ENCODE data around the gene FSD1L. TPM values are rescaled to one million over a fixed set of nuclear protein-coding genes. Genes with fewer than 3 reads are reported as not detected.
"Not testable (repeated sequence)": the region's sequence is repeated elsewhere in the genome, so short reads cannot be mapped to it uniquely, and the experiment has no call there.

FSD1L gene
- total RNA-seq, 1 donor from 2014 or later: 1.2 TPM

GRCh38 chr9:105557804-105558610, 110.2 kb downstream of the FSD1L start, which contains the start of gene FKTN:
Gene FKTN, plus strand, starts transcription at chr9:105558131. Its CDS starts 16,902 bp downstream, at chr9:105575033.
- peak; percentile 92 for DNase-seq (ENCODE audit: low read depth in 2 of 2)

DNA sequence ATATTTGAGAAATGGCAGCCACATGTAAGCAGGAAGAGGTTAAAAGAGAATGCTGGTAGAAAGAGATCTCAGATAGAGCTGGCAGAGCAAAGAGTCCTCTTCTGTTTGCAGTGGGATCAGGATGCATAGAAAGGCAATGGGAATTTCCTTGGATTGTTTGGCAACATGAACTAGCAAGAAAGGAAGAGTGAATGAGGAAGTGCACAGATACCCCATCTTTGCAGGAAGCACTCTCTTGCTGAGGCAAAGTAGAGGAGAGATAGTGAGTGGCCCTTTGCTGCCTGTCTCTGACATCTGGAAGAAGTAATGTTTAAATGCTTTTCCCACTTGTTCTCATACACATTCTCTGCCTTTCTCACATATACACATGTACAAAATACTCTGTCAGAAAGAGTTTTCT, 124.6 kb downstream of the FSD1L start:
- no peak for DNase-seq (ENCODE audit: low read depth in 2 of 2)

DNA sequence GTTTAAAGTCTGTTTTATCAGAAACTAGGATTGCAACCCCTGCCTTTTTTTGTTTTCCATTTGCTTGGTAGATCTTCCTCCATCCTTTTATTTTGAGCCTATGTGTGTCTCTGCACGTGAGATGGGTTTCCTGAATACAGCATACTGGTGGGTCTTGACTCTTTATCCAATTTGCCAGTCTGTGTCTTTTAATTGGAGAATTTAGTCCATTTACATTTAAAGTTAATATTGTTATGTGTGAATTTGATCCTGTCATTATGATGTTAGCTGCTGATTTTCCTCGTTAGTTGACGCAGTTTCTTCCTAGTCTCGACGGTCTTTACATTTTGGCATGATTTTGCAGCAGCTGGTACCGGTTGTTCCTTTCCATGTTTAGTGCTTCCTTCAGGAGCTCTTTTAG, 132.1 kb downstream of the FSD1L start:
- not testable (repeated sequence) for DNase-seq (ENCODE audit: low read depth in 2 of 2)

DNA sequence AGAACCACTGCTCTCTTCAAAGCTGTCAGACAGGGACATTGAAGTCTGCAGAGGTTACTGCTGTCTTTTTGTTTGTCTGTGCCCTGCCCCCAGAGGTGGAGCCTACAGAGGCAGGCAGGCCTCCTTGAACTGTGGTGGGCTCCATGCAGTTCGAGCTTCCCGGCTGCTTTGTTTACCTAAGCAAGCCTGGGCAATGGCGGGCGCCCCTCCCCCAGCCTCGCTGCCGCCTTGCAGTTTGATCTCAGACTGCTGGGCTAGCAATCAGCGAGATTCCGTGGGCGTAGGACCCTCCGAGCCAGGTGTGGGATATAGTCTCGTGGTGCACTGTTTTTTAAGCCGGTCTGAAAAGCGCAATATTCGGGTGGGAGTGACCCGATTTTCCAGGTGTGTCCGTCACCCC, 133.7 kb downstream of the FSD1L start:
- DNase-seq (ENCODE audit: low read depth in 2 of 2): not testable (repeated sequence)

- DNase-seq (ENCODE audit: low read depth in 2 of 2): no peak
These were observed 145.3 kb downstream of the FSD1L start for GRCh38 chr9:105593145-105593544.

Other genes with a start within 250 kb of the FSD1L start
- gene SLC44A1, start 203.4 kb upstream of the FSD1L start, total RNA-seq: 10.1 and 16.6 TPM in 2 replicates
- gene FKTN, start 110.1 kb downstream of the FSD1L start, total RNA-seq: 5.2 and 6.0 TPM in 2 replicates
- not detected in 2 replicates for gene TAL2, start 214.4 kb downstream of the FSD1L start, total RNA-seq
- gene TMEM38B, start 246.5 kb downstream of the FSD1L start, total RNA-seq: 5.0 and 6.3 TPM in 2 replicates

All from lung microvascular endothelial cell (primary cell).